ENCODE results near the gene MYO9A.

MYO9A gene

GRCh38 chr15:72050700-72051099 lies 67.2 kb downstream of the MYO9A start:
- Histone ChIP-seq H3K36me3 (ENCODE audit: control insufficient read depth, insufficient read depth, low read length) (no peaks in the 10 kb centered on the region), H3K4me1 (ENCODE audit: control insufficient read depth, insufficient read depth, low read length) (no peaks in the 10 kb centered on the region), H3K27ac (ENCODE audit: insufficient read depth, low read depth, low read length, poor library complexity, severe bottlenecking) (no peak overlapping the region), H3K27me3 (ENCODE audit: control insufficient read depth, insufficient read depth, low read length, poor library complexity, severe bottlenecking) (no peaks in the 10 kb centered on the region), H3K4me3 (ENCODE audit: insufficient read depth, low read depth, low read length) (no peak overlapping the region), H3K9me3 (ENCODE audit: control insufficient read depth, low read length) (no peaks in the 10 kb centered on the region)
- 88 to 96% methylated on average over 1 of the region's 1 CpG for WGBS, 2 experiments

GRCh38 chr15:72047020-72047419 lies 70.9 kb downstream of the MYO9A start:
- Histone ChIP-seq H3K27ac (ENCODE audit: insufficient read depth, low read depth, low read length, poor library complexity, severe bottlenecking) (no peak overlapping the region), H3K9me3 (ENCODE audit: control insufficient read depth, low read length) (no peaks in the 10 kb centered on the region), H3K27me3 (ENCODE audit: control insufficient read depth, insufficient read depth, low read length, poor library complexity, severe bottlenecking) (no peaks in the 10 kb centered on the region), H3K36me3 (ENCODE audit: control insufficient read depth, insufficient read depth, low read length) (no peaks in the 10 kb centered on the region), H3K4me1 (ENCODE audit: control insufficient read depth, insufficient read depth, low read length) (no peaks in the 10 kb centered on the region), H3K4me3 (ENCODE audit: insufficient read depth, low read depth, low read length) (no peak overlapping the region)

- Histone ChIP-seq H3K27ac (ENCODE audit: insufficient read depth, low read depth, low read length, poor library complexity, severe bottlenecking) (no peak overlapping the region), H3K27me3 (ENCODE audit: control insufficient read depth, insufficient read depth, low read length, poor library complexity, severe bottlenecking) (no peaks in the 10 kb centered on the region), H3K4me3 (ENCODE audit: insufficient read depth, low read depth, low read length) (no peak overlapping the region), H3K4me1 (ENCODE audit: control insufficient read depth, insufficient read depth, low read length) (no peaks in the 10 kb centered on the region), H3K36me3 (ENCODE audit: control insufficient read depth, insufficient read depth, low read length) (no peaks in the 10 kb centered on the region), H3K9me3 (ENCODE audit: control insufficient read depth, low read length) (no peaks in the 10 kb centered on the region)
- WGBS, 2 experiments: 94 to 100% methylated on average over 2 to 3 of the region's 3 CpGs
These were observed 73.0 kb downstream of the MYO9A start for GRCh38 chr15:72044956-72045355.

GRCh38 chr15:72042865-72043264 lies 75.1 kb downstream of the MYO9A start:
- H3K4me3 ChIP-seq (ENCODE audit: insufficient read depth, low read depth, low read length): no peak overlapping the region
- H3K27ac ChIP-seq (ENCODE audit: insufficient read depth, low read depth, low read length, poor library complexity, severe bottlenecking): no peak overlapping the region
- no peaks in the 10 kb centered on the region for H3K36me3 ChIP-seq (ENCODE audit: control insufficient read depth, insufficient read depth, low read length)
- H3K4me1 ChIP-seq (ENCODE audit: control insufficient read depth, insufficient read depth, low read length): no peaks in the 10 kb centered on the region
- 86 to 95% methylated on average over 6 of the region's 7 CpGs for WGBS, 2 experiments
- no peaks in the 10 kb centered on the region for H3K9me3 ChIP-seq (ENCODE audit: control insufficient read depth, low read length)
- H3K27me3 ChIP-seq (ENCODE audit: control insufficient read depth, insufficient read depth, low read length, poor library complexity, severe bottlenecking): no peaks in the 10 kb centered on the region

- no CpG with 5 or more reads among the region's 1 CpG for WGBS, 2 experiments
- H3K4me3 ChIP-seq (ENCODE audit: insufficient read depth, low read depth, low read length): no peak overlapping the region
- H3K9me3 ChIP-seq (ENCODE audit: control insufficient read depth, low read length): no peaks in the 10 kb centered on the region
- H3K4me1 ChIP-seq (ENCODE audit: control insufficient read depth, insufficient read depth, low read length): no peaks in the 10 kb centered on the region
- no peaks in the 10 kb centered on the region for H3K36me3 ChIP-seq (ENCODE audit: control insufficient read depth, insufficient read depth, low read length)
- H3K27ac ChIP-seq (ENCODE audit: insufficient read depth, low read depth, low read length, poor library complexity, severe bottlenecking): no peak overlapping the region
- H3K27me3 ChIP-seq (ENCODE audit: control insufficient read depth, insufficient read depth, low read length, poor library complexity, severe bottlenecking): no peaks in the 10 kb centered on the region
These were observed 75.9 kb downstream of the MYO9A start for GRCh38 chr15:72042054-72042453.

- Histone ChIP-seq H3K9me3 (ENCODE audit: control insufficient read depth, low read length) (no peaks in the 10 kb centered on the region), H3K27me3 (ENCODE audit: control insufficient read depth, insufficient read depth, low read length, poor library complexity, severe bottlenecking) (no peaks in the 10 kb centered on the region), H3K36me3 (ENCODE audit: control insufficient read depth, insufficient read depth, low read length) (no peaks in the 10 kb centered on the region), H3K27ac (ENCODE audit: insufficient read depth, low read depth, low read length, poor library complexity, severe bottlenecking) (no peak overlapping the region), H3K4me3 (ENCODE audit: insufficient read depth, low read depth, low read length) (no peak overlapping the region), H3K4me1 (ENCODE audit: control insufficient read depth, insufficient read depth, low read length) (no peaks in the 10 kb centered on the region)
- 93 to 97% methylated on average over 3 to 4 of the region's 4 CpGs for WGBS, 2 experiments
These were observed 80.6 kb downstream of the MYO9A start for GRCh38 chr15:72037321-72037720.

- 83 to 93% methylated on average over 3 to 4 of the region's 4 CpGs for WGBS, 2 experiments
- H3K36me3 ChIP-seq (ENCODE audit: control insufficient read depth, insufficient read depth, low read length): no peaks in the 10 kb centered on the region
These were observed 82.9 kb downstream of the MYO9A start for GRCh38 chr15:72034859-72035650.

GRCh38 chr15:72034351-72034750 lies 83.6 kb downstream of the MYO9A start:
- no peaks in the 10 kb centered on the region for H3K36me3 ChIP-seq (ENCODE audit: control insufficient read depth, insufficient read depth, low read length)
- H3K27me3 ChIP-seq (ENCODE audit: control insufficient read depth, insufficient read depth, low read length, poor library complexity, severe bottlenecking): no peaks in the 10 kb centered on the region
- no peak overlapping the region for H3K4me3 ChIP-seq (ENCODE audit: insufficient read depth, low read depth, low read length)
- H3K9me3 ChIP-seq (ENCODE audit: control insufficient read depth, low read length): no peaks in the 10 kb centered on the region
- no peaks in the 10 kb centered on the region for H3K4me1 ChIP-seq (ENCODE audit: control insufficient read depth, insufficient read depth, low read length)
- 91 to 100% methylated on average over 1 of the region's 1 CpG for WGBS, 2 experiments
- H3K27ac ChIP-seq (ENCODE audit: insufficient read depth, low read depth, low read length, poor library complexity, severe bottlenecking): no peak overlapping the region

More at GRCh38 chr15:72034859-72035650, 82.9 kb downstream of the MYO9A start:
- H3K27ac ChIP-seq (ENCODE audit: insufficient read depth, low read depth, low read length, poor library complexity, severe bottlenecking): no peak overlapping the region
- H3K4me3 ChIP-seq (ENCODE audit: insufficient read depth, low read depth, low read length): no peak overlapping the region
- H3K27me3 ChIP-seq (ENCODE audit: control insufficient read depth, insufficient read depth, low read length, poor library complexity, severe bottlenecking): no peaks in the 10 kb centered on the region
- no peaks in the 10 kb centered on the region for H3K9me3 ChIP-seq (ENCODE audit: control insufficient read depth, low read length)
- H3K4me1 ChIP-seq (ENCODE audit: control insufficient read depth, insufficient read depth, low read length): no peaks in the 10 kb centered on the region

- WGBS, 2 experiments: 94 to 97% methylated on average over 7 of the region's 7 CpGs
- no peaks in the 10 kb centered on the region for H3K27me3 ChIP-seq (ENCODE audit: control insufficient read depth, insufficient read depth, low read length, poor library complexity, severe bottlenecking)
- H3K36me3 ChIP-seq (ENCODE audit: control insufficient read depth, insufficient read depth, low read length): no peaks in the 10 kb centered on the region
- H3K9me3 ChIP-seq (ENCODE audit: control insufficient read depth, low read length): no peaks in the 10 kb centered on the region
- H3K4me3 ChIP-seq (ENCODE audit: insufficient read depth, low read depth, low read length): no peak overlapping the region
- no peak overlapping the region for H3K27ac ChIP-seq (ENCODE audit: insufficient read depth, low read depth, low read length, poor library complexity, severe bottlenecking)
- H3K4me1 ChIP-seq (ENCODE audit: control insufficient read depth, insufficient read depth, low read length): no peaks in the 10 kb centered on the region
These were observed 84.2 kb downstream of the MYO9A start for GRCh38 chr15:72033711-72034110.

- 89 to 100% methylated on average over 3 of the region's 3 CpGs for WGBS, 2 experiments
- Histone ChIP-seq H3K4me3 (ENCODE audit: insufficient read depth, low read depth, low read length) (no peak overlapping the region), H3K27me3 (ENCODE audit: control insufficient read depth, insufficient read depth, low read length, poor library complexity, severe bottlenecking) (no peaks in the 10 kb centered on the region)
These were observed 84.7 kb downstream of the MYO9A start for GRCh38 chr15:72033285-72033684.

More at GRCh38 chr15:72033285-72033684, 84.7 kb downstream of the MYO9A start:
- Histone ChIP-seq H3K4me1 (ENCODE audit: control insufficient read depth, insufficient read depth, low read length) (no peaks in the 10 kb centered on the region), H3K27ac (ENCODE audit: insufficient read depth, low read depth, low read length, poor library complexity, severe bottlenecking) (no peak overlapping the region), H3K36me3 (ENCODE audit: control insufficient read depth, insufficient read depth, low read length) (no peaks in the 10 kb centered on the region), H3K9me3 (ENCODE audit: control insufficient read depth, low read length) (no peaks in the 10 kb centered on the region)
